GM18951 (cell line): ENCODE data around the gene ARF1.

ENCODE experiments used
- POLR2A ChIP-seq: IDR thresholded peaks from 4 replicates; pipeline ENCODE4 v1.6.1; 2011; ENCODE audit warnings: mild to moderate bottlenecking; ENCODE audit not compliant: insufficient read length, insufficient read depth; ENCODE audit errors: extremely low read depth
- in situ Hi-C: fragments of 300-500 bp; cut with MboI; formaldehyde crosslinking; loops from one replicate; pipeline ENCODE4 v1.12.0; 2022; ENCODE audit warnings: low sequenced_read_pairs, mixed read lengths, inconsistent platforms; ENCODE audit not compliant: unreplicated experiment

ARF1 gene

DNA sequence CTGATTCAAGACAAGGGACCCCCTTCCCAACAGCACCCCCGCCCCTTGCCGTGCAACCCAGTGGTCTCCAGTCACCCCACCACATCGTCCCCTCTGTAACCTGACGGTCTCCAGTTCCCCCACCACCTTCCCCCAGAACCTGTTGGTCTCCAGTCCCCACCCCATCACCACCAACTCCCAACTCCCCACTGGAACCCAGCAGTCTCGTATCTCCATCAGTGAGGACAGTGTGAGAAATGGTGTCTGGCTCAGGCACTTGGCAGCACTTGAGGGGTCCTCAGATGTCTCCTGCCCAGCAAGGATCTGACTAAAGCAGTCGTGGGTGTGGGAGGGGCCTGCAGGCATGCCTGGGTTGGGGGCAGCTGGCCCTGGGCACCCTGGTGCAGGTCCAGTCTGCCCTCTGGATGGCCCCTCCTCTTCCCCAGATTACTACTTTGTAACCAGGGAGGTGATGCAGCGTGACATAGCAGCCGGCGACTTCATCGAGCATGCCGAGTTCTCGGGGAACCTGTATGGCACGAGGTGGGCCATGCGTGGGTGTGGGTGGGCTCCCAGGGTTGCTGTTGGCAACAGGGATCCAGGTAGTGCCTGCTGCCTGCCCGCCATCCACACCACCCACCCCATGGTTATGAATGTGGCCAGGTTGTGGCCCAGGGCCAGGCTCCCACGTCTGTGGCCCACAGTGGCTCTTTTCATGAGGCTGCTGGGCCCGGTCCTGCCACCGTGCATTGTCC, 64.1 kb downstream of the ARF1 start:
- in situ Hi-C loops, result no loop called here
- TF ChIP-seq POLR2A, result no peak

- no peak for TF ChIP-seq POLR2A
- in situ Hi-C loops, result no loop called here
Observed at GRCh38 chr1:228147151-228147693, 64.7 kb downstream of the ARF1 start.

GRCh38 chr1:228147768-228148167, 65.3 kb downstream of the ARF1 start:
- TF ChIP-seq POLR2A, result no peak

GRCh38 chr1:228148196-228148861, 65.8 kb downstream of the ARF1 start:
- in situ Hi-C loops, result no loop called here
- no peak for TF ChIP-seq POLR2A

More at GRCh38 chr1:228147768-228148167, 65.3 kb downstream of the ARF1 start:
- in situ Hi-C loops, result no loop called here
